Mesendoderm (in vitro differentiated cells): Measurements from ENCODE around the gene SIX3.

Experiments used
- DNase-seq: peaks from one replicate; pipeline ENCODE4 v3.0.0; 2013
- H2AK5ac ChIP-seq: 2 replicates; pipeline ENCODE4 v1.6.1; 2013; ENCODE audit warnings: low read length, inconsistent platforms
- H2BK120ac ChIP-seq: 2 replicates; pipeline ENCODE4 v1.6.1; 2013; ENCODE audit warnings: low read depth, mild to moderate bottlenecking, low read length, moderate library complexity, mixed read lengths
- H2BK15ac ChIP-seq: replicated peaks from 2 replicates; pipeline ENCODE4 v1.6.1; 2013; ENCODE audit warnings: low read depth, mild to moderate bottlenecking, moderate library complexity
- H2BK5ac ChIP-seq: 2 replicates; pipeline ENCODE4 v1.6.1; 2013; ENCODE audit warnings: low read length, inconsistent platforms
- H3K18ac ChIP-seq: 2 replicates; pipeline ENCODE4 v1.6.1; 2013; ENCODE audit warnings: mild to moderate bottlenecking, low read length, mixed read lengths
- H3K23ac ChIP-seq: one replicate; pipeline ENCODE4 v1.6.1; 2013; ENCODE audit warnings: low read length
- H3K27ac ChIP-seq: 2 replicates; pipeline ENCODE4 v1.5.1; 2013; ENCODE audit warnings: low read depth, mild to moderate bottlenecking, inconsistent platforms, low read length, moderate library complexity
- H3K27me3 ChIP-seq: 2 replicates; pipeline ENCODE4 v1.6.1; 2013; ENCODE audit warnings: low read length, control low read depth, mild to moderate bottlenecking, inconsistent platforms; ENCODE audit not compliant: insufficient read depth, poor library complexity
- H3K36me3 ChIP-seq: 2 replicates; pipeline ENCODE4 v1.6.1; 2013; ENCODE audit warnings: low read length, inconsistent platforms; ENCODE audit not compliant: control insufficient read depth, insufficient read depth
- H3K4ac ChIP-seq: one replicate; pipeline ENCODE4 v1.6.1; 2013; ENCODE audit warnings: low read depth, mild to moderate bottlenecking, low read length, moderate library complexity
- H3K4me1 ChIP-seq: 2 replicates; pipeline ENCODE4 v1.6.1; 2013; ENCODE audit warnings: low read depth, low read length, inconsistent platforms; ENCODE audit not compliant: control insufficient read depth
- H3K4me2 ChIP-seq: 2 replicates; pipeline ENCODE4 v1.6.1; 2013; ENCODE audit warnings: low read length
- H3K4me3 ChIP-seq: 2 replicates; pipeline ENCODE4 v1.5.1; 2013; ENCODE audit warnings: mild to moderate bottlenecking, low read length
- H3K56ac ChIP-seq: one replicate; pipeline ENCODE4 v1.6.1; 2013; ENCODE audit warnings: low read length
- H3K79me1 ChIP-seq: 2 replicates; pipeline ENCODE4 v1.6.1; 2013; ENCODE audit warnings: low read length, inconsistent platforms
- H3K79me2 ChIP-seq: 2 replicates; pipeline ENCODE4 v1.6.1; 2013; ENCODE audit warnings: mild to moderate bottlenecking, low read length; ENCODE audit not compliant: control insufficient read depth, insufficient read depth
- H3K9ac ChIP-seq: 2 replicates; pipeline ENCODE4 v1.6.1; 2013; ENCODE audit warnings: low read length, inconsistent platforms
- H4K5ac ChIP-seq: one replicate; pipeline ENCODE4 v1.6.1; 2013; ENCODE audit warnings: low read length
- H4K8ac ChIP-seq: one replicate; pipeline ENCODE4 v1.6.1; 2013; ENCODE audit warnings: low read depth, mild to moderate bottlenecking, control low read depth, low read length, moderate library complexity
- WGBS: extraction: QIAGEN DNeasy Blood & Tissue Kit; methylation state at CpG from one replicate; pipeline ENCODE4 v1.1.7; 2013; ENCODE audit warnings: low lambda C conversion rate, missing lambda C conversion rate; ENCODE audit not compliant: insufficient coverage; ENCODE audit errors: extremely low coverage; 5-methylcytosine and 5-hydroxymethylcytosine counted together

SIX3 gene

GRCh38 chr2:44920751-44921150 lies 20.8 kb upstream of the SIX3 start:
- Histone ChIP-seq H3K4me3 (no peak overlapping the region), H4K8ac (no peak overlapping the region), H3K18ac (no peak overlapping the region), H3K4me1 (no peaks in the 10 kb centered on the region), H2BK120ac (no peak overlapping the region), H3K36me3 (no peaks in the 10 kb centered on the region), H3K9ac (no peak overlapping the region), H2BK5ac (no peak overlapping the region), H3K4me2 (no peak overlapping the region), H4K5ac (no peak overlapping the region), H2AK5ac (no peak overlapping the region), H3K23ac (no peak overlapping the region), H3K79me2 (no peaks in the 10 kb centered on the region), H3K79me1 (no peaks in the 10 kb centered on the region), H3K56ac (no peak overlapping the region), H3K27me3 (peaks cover 6% of the 10 kb centered on the region), H3K4ac (no peak overlapping the region), H3K27ac (no peak overlapping the region), H2BK15ac (no peak overlapping the region)
- DNase-seq = no peak
- no CpG with 5 or more reads among the region's 2 CpGs for WGBS

GRCh38 chr2:44922776-44923175 lies 18.7 kb upstream of the SIX3 start:
- DNase-seq = no peak
- no peak overlapping the region for H2BK120ac ChIP-seq
- H3K4ac ChIP-seq = no peak overlapping the region
- no peak overlapping the region for H2AK5ac ChIP-seq
- H3K18ac ChIP-seq = no peak overlapping the region
- H2BK15ac ChIP-seq = no peak overlapping the region
- no peak overlapping the region for H3K56ac ChIP-seq
- WGBS = no CpG with 5 or more reads among the region's 6 CpGs
- no peaks in the 10 kb centered on the region for H3K36me3 ChIP-seq
- no peak overlapping the region for H3K4me3 ChIP-seq
- no peaks in the 10 kb centered on the region for H3K4me1 ChIP-seq
- no peak overlapping the region for H4K5ac ChIP-seq
- H3K27me3 ChIP-seq = peaks cover 9% of the 10 kb centered on the region
- no peak overlapping the region for H3K9ac ChIP-seq
- H3K79me2 ChIP-seq = no peaks in the 10 kb centered on the region
- no peak overlapping the region for H3K27ac ChIP-seq
- no peak overlapping the region for H2BK5ac ChIP-seq
- H3K4me2 ChIP-seq = no peak overlapping the region
- H3K23ac ChIP-seq = no peak overlapping the region
- H3K79me1 ChIP-seq = no peaks in the 10 kb centered on the region
- no peak overlapping the region for H4K8ac ChIP-seq

GRCh38 chr2:44925561-44926136 lies 15.9 kb upstream of the SIX3 start:
- Histone ChIP-seq H3K79me2 (no peaks in the 10 kb centered on the region), H3K4me3 (no peak overlapping the region), H3K4ac (no peak overlapping the region), H2BK120ac (no peak overlapping the region), H3K56ac (no peak overlapping the region), H2BK5ac (no peak overlapping the region), H4K8ac (no peak overlapping the region), H3K27me3 (peaks cover 32% of the 10 kb centered on the region), H2AK5ac (no peak overlapping the region), H3K36me3 (no peaks in the 10 kb centered on the region), H3K4me1 (no peaks in the 10 kb centered on the region), H4K5ac (no peak overlapping the region), H3K23ac (no peak overlapping the region), H3K9ac (no peak overlapping the region), H2BK15ac (no peak overlapping the region), H3K4me2 (no peak overlapping the region), H3K79me1 (no peaks in the 10 kb centered on the region), H3K18ac (no peak overlapping the region), H3K27ac (no peak overlapping the region)
- no CpG with 5 or more reads among the region's 4 CpGs for WGBS
- peak; percentile 95 for DNase-seq

- H3K9ac ChIP-seq = no peak overlapping the region
- H3K23ac ChIP-seq = no peak overlapping the region
- H3K79me2 ChIP-seq = no peaks in the 10 kb centered on the region
- no peaks in the 10 kb centered on the region for H3K36me3 ChIP-seq
- no peak overlapping the region for H3K56ac ChIP-seq
- no peak overlapping the region for H3K4ac ChIP-seq
- no peak overlapping the region for H2AK5ac ChIP-seq
- no peak overlapping the region for H3K27ac ChIP-seq
- no peak overlapping the region for H3K4me3 ChIP-seq
- H3K27me3 ChIP-seq = peaks cover 45% of the 10 kb centered on the region
- no peak overlapping the region for H2BK5ac ChIP-seq
- no peak overlapping the region for H4K8ac ChIP-seq
- no peak overlapping the region for H4K5ac ChIP-seq
- H3K18ac ChIP-seq = no peak overlapping the region
- H2BK15ac ChIP-seq = no peak overlapping the region
- H3K4me2 ChIP-seq = no peak overlapping the region
- no peak overlapping the region for H2BK120ac ChIP-seq
- H3K79me1 ChIP-seq = no peaks in the 10 kb centered on the region
- H3K4me1 ChIP-seq = no peaks in the 10 kb centered on the region
- WGBS = no CpG with 5 or more reads among the region's 9 CpGs
- DNase-seq = peak; percentile 37
Observed at GRCh38 chr2:44926957-44927356, 14.5 kb upstream of the SIX3 start.

DNA sequence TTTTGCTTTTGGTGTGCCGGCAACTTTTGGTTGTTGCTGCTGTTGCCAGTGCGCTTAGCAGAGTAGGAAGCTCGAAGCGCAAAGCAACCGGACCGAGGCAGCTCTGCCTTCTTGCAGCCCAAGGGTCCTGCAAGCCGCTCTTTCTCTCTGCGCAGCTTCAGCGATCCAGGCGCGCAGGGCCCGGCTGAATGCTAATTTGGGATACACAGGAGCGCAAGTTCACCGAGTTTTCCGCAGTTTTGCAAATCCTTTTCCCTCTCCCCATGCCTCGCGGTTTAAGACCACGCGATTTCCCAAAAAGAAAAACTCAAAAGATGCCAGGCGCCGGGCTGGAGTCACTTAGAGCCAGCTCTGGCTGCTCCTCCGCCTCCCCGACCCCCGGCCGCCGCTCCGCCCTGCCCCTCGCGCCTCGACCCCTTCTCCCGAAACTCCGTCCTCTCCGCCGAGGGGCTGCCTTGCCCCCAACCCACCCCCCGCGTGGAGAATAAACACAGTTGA lies 13.5 kb upstream of the SIX3 start:
- Histone ChIP-seq H3K4me3 (no peak overlapping the region), H4K8ac (no peak overlapping the region), H3K36me3 (no peaks in the 10 kb centered on the region), H3K18ac (no peak overlapping the region), H4K5ac (no peak overlapping the region), H3K56ac (no peak overlapping the region), H3K23ac (no peak overlapping the region), H3K4me2 (no peak overlapping the region), H3K79me2 (no peaks in the 10 kb centered on the region), H2BK15ac (no peak overlapping the region), H3K27me3 (peaks cover 52% of the 10 kb centered on the region), H2AK5ac (no peak overlapping the region), H3K4me1 (peaks cover 4% of the 10 kb centered on the region), H3K27ac (no peak overlapping the region), H2BK5ac (no peak overlapping the region), H3K9ac (no peak overlapping the region), H3K4ac (no peak overlapping the region), H2BK120ac (no peak overlapping the region), H3K79me1 (no peaks in the 10 kb centered on the region)
- no CpG with 5 or more reads among the region's 36 CpGs for WGBS
- DNase-seq = peak; percentile 66
